Neural cell (in vitro differentiated cells): ENCODE results near the gene KDM4D.
"Not testable (repeated sequence)": the region's sequence is repeated elsewhere in the genome, so short reads cannot be mapped to it uniquely, and the experiment has no call there.

Experiments used
- POLR2AphosphoS5 ChIP-seq: IDR thresholded peaks from 2 replicates; pipeline ENCODE4 v1.6.1; 2012
- RAD21 ChIP-seq: fragments of 450-650 bp; conservative IDR thresholded peaks from 2 replicates; pipeline ENCODE4 v1.6.1; 2014; ENCODE audit warnings: antibody characterized with exemption, mild to moderate bottlenecking, moderate library complexity
- TF ChIP-seq, protein P1 (sequence below): IDR thresholded peaks from 2 replicates; pipeline ENCODE4 v1.6.1; 2012; ENCODE audit warnings: borderline replicate concordance

DNA sequence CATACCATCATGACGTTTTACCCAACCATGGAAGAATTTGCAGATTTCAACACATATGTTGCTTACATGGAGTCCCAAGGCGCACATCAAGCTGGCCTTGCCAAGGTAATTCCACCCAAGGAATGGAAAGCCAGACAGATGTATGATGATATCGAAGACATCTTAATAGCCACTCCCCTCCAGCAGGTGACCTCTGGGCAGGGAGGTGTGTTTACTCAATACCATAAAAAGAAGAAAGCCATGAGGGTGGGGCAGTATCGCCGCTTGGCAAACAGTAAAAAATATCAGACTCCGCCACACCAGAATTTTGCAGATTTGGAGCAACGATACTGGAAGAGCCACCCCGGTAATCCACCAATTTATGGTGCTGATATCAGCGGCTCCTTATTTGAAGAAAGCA, 52.1 kb downstream of the KDM4D start:
- TF ChIP-seq, protein P1, sequence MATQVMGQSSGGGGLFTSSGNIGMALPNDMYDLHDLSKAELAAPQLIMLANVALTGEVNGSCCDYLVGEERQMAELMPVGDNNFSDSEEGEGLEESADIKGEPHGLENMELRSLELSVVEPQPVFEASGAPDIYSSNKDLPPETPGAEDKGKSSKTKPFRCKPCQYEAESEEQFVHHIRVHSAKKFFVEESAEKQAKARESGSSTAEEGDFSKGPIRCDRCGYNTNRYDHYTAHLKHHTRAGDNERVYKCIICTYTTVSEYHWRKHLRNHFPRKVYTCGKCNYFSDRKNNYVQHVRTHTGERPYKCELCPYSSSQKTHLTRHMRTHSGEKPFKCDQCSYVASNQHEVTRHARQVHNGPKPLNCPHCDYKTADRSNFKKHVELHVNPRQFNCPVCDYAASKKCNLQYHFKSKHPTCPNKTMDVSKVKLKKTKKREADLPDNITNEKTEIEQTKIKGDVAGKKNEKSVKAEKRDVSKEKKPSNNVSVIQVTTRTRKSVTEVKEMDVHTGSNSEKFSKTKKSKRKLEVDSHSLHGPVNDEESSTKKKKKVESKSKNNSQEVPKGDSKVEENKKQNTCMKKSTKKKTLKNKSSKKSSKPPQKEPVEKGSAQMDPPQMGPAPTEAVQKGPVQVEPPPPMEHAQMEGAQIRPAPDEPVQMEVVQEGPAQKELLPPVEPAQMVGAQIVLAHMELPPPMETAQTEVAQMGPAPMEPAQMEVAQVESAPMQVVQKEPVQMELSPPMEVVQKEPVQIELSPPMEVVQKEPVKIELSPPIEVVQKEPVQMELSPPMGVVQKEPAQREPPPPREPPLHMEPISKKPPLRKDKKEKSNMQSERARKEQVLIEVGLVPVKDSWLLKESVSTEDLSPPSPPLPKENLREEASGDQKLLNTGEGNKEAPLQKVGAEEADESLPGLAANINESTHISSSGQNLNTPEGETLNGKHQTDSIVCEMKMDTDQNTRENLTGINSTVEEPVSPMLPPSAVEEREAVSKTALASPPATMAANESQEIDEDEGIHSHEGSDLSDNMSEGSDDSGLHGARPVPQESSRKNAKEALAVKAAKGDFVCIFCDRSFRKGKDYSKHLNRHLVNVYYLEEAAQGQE: not testable (repeated sequence)
- not testable (repeated sequence) for TF ChIP-seq RAD21, POLR2AphosphoS5
